ENCODE measurements around the gene DGUOK.

Gene DGUOK

DNA sequence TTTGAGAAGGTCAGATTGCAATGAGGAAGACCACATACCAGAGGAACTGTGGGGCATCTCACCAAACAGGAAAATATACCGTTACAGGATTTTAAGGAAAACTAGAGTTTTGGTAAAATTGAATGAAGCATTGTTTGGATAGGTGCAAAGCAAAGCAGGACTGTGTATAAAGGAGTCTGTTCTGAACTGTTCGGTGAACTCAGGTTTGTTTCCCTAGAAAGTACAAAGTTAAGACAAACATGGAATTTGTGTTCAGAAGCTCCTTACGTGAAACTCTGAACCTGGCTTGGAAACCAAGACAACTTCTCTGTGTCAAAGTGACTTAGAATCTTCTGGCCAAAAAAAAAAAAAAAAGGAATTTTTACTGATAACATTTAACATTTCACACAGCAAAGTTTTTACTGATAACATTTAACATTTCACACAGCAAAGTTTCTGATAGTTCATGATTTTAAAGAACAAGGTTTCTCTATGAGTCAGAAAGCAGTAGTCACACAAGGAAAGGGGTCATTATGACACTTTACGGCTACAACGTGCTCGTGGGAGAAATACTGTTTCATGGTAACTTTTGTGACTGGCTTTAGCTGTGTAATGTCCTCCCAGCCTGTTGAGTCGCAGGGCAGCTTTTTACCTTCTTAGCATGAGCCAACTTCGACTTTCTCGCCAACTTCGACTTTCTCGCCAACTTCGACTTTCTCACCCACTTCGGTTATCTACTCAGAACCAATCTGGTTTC lies 36.9 kb downstream of the DGUOK start:
- no peak overlapping the region for H3K4me3 ChIP-seq (ENCODE audit: low read length)
- DNase-seq (ENCODE audit: low read depth): no peak
- TF ChIP-seq, protein P1, sequence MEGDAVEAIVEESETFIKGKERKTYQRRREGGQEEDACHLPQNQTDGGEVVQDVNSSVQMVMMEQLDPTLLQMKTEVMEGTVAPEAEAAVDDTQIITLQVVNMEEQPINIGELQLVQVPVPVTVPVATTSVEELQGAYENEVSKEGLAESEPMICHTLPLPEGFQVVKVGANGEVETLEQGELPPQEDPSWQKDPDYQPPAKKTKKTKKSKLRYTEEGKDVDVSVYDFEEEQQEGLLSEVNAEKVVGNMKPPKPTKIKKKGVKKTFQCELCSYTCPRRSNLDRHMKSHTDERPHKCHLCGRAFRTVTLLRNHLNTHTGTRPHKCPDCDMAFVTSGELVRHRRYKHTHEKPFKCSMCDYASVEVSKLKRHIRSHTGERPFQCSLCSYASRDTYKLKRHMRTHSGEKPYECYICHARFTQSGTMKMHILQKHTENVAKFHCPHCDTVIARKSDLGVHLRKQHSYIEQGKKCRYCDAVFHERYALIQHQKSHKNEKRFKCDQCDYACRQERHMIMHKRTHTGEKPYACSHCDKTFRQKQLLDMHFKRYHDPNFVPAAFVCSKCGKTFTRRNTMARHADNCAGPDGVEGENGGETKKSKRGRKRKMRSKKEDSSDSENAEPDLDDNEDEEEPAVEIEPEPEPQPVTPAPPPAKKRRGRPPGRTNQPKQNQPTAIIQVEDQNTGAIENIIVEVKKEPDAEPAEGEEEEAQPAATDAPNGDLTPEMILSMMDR (IDR thresholded peaks at IDR 0.05; ENCODE audit: insufficient read depth, low read depth, low read length, missing control alignments): no peak

DNA sequence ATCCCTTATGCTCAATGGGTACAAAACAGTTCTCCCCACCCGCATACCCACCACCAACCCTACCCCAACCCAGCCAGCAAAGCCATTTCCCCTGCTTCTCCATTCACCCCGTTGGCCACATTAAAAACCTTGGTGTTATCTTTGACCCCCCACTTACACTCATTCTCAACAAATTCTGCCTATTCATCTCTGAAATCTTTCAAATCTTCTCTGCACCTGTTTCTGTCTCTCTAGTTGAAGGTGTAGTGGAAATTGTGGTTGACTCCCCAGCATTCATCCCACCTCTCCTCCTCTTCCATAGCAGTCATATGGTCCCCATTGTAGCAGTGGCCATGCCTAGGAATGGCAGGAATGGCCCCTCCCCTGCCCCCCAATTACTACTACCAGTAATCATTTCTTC lies 37.5 kb downstream of the DGUOK start:
- TF ChIP-seq, protein P1 (IDR thresholded peaks at IDR 0.05; ENCODE audit: insufficient read depth, low read depth, low read length, missing control alignments): no peak
- no peak overlapping the region for H3K4me3 ChIP-seq (ENCODE audit: low read length)
- no peak for DNase-seq (ENCODE audit: low read depth)

DNA sequence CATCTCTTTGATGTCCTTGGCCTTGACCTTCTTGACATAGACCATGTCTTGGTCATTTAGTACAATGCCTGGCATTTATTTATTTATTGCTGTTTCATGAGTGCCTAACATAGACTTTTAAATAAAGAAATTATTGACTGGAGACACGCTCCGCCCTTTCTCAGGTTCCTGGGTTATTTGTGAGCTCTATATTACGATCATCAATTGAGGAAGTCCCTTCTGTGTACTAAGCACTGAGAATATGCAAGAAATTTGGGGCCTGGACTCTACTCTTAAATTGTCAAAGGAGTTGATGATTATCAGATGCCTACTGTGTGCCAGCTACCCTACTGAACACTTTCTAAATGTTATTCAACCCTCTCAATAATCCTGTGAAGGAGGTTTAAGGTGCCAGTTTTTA lies 38.4 kb downstream of the DGUOK start:
- TF ChIP-seq, protein P1 (IDR thresholded peaks at IDR 0.05; ENCODE audit: insufficient read depth, low read depth, low read length, missing control alignments): no peak
- no peak for DNase-seq (ENCODE audit: low read depth)
- H3K4me3 ChIP-seq (ENCODE audit: low read length): no peak overlapping the region

DNA sequence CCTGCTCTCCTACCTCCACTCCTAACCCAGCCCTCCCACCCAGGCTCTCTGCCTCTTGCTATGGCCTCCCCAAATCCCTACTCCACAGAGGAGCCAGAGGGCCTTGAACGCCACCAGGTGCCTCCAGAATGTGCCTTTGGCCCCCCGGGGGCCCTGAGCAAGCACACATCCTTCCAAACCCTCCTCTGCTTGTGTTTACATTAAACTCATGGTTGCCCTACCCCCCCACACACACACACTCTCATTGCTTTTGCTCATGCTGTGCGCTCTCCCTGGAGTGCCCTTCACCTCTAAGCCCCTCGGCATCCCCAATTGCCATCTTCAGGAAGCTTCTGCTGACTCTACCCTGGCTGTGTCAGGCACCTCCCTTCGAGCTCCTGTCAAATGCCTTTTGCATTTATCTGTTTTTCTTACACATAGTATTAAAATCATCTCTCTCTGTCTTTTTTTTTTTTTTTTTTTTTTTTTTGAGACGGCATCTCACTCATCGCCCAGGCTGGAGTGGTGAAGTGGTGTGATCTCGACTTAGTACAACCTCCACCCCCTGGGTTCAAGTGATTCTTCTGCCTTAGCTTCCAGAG lies 41.8 kb downstream of the DGUOK start:
- TF ChIP-seq, protein P1 (IDR thresholded peaks at IDR 0.05; ENCODE audit: insufficient read depth, low read depth, low read length, missing control alignments): no peak

DNA sequence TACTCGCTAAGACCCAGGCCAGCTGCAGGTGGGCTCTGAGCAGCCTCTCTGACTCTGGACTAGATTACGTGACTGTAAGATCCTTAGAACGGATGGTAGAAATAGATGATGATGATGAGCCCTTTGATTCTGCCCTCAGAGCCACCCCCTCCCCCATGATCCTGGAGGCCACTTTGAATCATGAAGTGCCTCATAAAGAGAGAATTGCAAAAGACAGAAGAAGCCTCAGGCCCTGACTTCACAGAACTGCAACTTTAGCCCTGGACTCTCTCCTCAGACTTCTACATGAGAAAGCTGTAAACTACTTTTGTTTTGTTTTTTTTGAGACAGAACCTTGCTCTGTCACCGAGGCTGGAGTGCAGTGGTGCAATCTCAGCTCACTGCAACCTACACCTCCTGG lies 42.7 kb downstream of the DGUOK start:
- H3K4me3 ChIP-seq (ENCODE audit: low read length): no peak overlapping the region
- peak; percentile 33 for DNase-seq (ENCODE audit: low read depth)
- TF ChIP-seq, protein P1 (IDR thresholded peaks at IDR 0.05; ENCODE audit: insufficient read depth, low read depth, low read length, missing control alignments): no peak

More for the DNA sequence above, 41.8 kb downstream of the DGUOK start:
- no peak for DNase-seq (ENCODE audit: low read depth)
- no peak overlapping the region for H3K4me3 ChIP-seq (ENCODE audit: low read length)

DNA sequence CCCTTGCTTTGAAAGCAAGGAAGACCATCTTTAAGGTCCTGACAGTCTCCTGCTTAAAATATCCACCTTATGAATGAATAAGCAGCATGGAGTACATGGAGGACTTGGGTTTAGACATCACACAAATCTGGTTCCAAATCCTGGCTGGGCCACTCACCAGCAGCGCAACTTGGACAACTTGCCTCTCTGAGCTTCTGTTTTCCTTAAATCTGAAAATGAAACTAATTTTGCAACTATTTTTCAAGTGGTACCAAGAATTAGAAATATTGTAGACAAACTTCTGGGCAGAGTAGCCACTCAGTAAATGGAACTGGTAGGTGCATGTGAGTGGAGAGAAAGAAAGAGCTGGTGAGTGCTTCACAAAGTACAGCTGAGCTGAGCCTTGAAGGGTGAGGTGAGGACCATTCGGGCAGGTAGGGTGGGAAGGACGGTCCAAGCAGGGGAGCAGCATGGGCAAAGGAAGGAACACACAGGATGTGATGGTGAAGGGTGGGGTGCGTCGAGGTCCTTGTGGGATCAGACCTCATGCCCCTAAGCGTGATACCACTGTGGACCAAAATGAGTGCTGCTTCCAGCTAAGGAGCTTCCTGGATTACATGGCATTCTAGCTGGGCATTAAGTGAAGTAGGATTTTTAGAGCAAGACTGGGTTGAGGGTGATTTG lies 43.6 kb downstream of the DGUOK start:
- H3K4me3 ChIP-seq (ENCODE audit: low read length): no peak overlapping the region
- TF ChIP-seq, protein P1 (IDR thresholded peaks at IDR 0.05; ENCODE audit: insufficient read depth, low read depth, low read length, missing control alignments): no peak
- DNase-seq (ENCODE audit: low read depth): no peak

Measured in epithelial cell of esophagus (primary cell).